Activated CD4-positive, alpha-beta T cell treated with anti-CD3 and anti-CD28 coated beads, Interleukin-2, amount 50 U/mL, for 1 hour (primary cell): ENCODE measurements around the gene TCHH.

Experiments used
- DNase-seq: peaks from one replicate; pipeline ENCODE4 v3.0.0-alpha.2; 2020

Gene TCHH

GRCh38 chr1:152067150-152067549, 48.1 kb downstream of the TCHH start:
- no peak for DNase-seq

DNA sequence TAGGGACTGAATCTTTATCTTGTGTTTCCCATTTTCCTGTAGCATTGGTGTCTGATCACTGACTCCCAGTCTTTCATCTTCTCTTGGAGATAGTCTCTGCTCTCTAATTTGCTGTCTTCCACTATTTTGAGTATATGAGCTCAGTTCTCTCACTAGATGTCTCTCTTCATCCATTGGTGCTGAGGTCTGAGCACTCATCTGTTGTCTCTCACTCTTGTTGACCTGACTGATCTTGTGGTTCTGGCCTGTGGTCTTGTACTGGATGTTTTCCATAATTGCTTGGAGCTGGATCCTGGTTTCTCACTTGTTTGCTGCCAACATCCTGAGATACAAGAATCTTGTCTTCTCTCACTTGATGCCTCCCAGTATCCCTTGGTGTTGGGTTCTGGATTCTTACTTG, 53.3 kb downstream of the TCHH start:
- no peak for DNase-seq
